DOHH2 (cell line): Measurements from ENCODE around the gene RPAP3.

Source experiments
- H3F3A ChIP-seq: fragments of 200-600 bp; sonication (generic), shearing (Covaris generic); 2 replicates; pipeline ENCODE4 v1.6.0; 2016; ENCODE audit warnings: antibody characterized with exemption, mild to moderate bottlenecking; ENCODE audit not compliant: control insufficient read depth, insufficient read depth
- H3K27ac ChIP-seq: fragments of 200-600 bp; sonication (generic); 2 replicates; pipeline ENCODE4 v1.5.1; 2014; ENCODE audit warnings: low read depth, mild to moderate bottlenecking, low read length, moderate library complexity
- H3K27me3 ChIP-seq: fragments of 200-600 bp; sonication (generic); 2 replicates; pipeline ENCODE4 v1.6.1; 2014; ENCODE audit warnings: mild to moderate bottlenecking, low read length, mixed read lengths; ENCODE audit not compliant: control insufficient read depth
- H3K36me3 ChIP-seq: fragments of 200-600 bp; sonication (generic); 2 replicates; pipeline ENCODE4 v1.6.1; 2014; ENCODE audit warnings: mild to moderate bottlenecking, low read length, moderate library complexity, mixed read lengths; ENCODE audit not compliant: control insufficient read depth
- H3K4me1 ChIP-seq: fragments of 200-600 bp; sonication (generic); 2 replicates; pipeline ENCODE4 v1.6.1; 2014; ENCODE audit warnings: mild to moderate bottlenecking, low read length, mixed read lengths; ENCODE audit not compliant: control insufficient read depth
- H3K4me2 ChIP-seq: fragments of 200-600 bp; sonication (generic); 2 replicates; pipeline ENCODE4 v1.6.0; 2014; ENCODE audit warnings: mild to moderate bottlenecking, low read length, moderate library complexity
- H3K4me3 ChIP-seq: fragments of 200-600 bp; sonication (generic); 2 replicates; pipeline ENCODE4 v1.5.1; 2014; ENCODE audit warnings: mild to moderate bottlenecking, low read length, mixed read lengths
- H3K79me2 ChIP-seq: fragments of 200-600 bp; sonication (generic); 2 replicates; pipeline ENCODE4 v1.6.1; 2014; ENCODE audit warnings: mild to moderate bottlenecking, low read length, mixed read lengths; ENCODE audit not compliant: control insufficient read depth
- H3K9me2 ChIP-seq: fragments of 200-600 bp; sonication (generic); replicated peaks from 2 replicates; pipeline ENCODE4 v1.6.1; 2014; ENCODE audit warnings: mild to moderate bottlenecking, low read length, mixed read lengths; ENCODE audit not compliant: control insufficient read depth
- H3K9me3 ChIP-seq: fragments of 200-600 bp; sonication (generic); 2 replicates; pipeline ENCODE4 v1.6.1; 2014; ENCODE audit warnings: antibody characterized with exemption, low read length, mixed read lengths; ENCODE audit not compliant: control insufficient read depth, insufficient read depth
- H4K20me1 ChIP-seq: fragments of 200-600 bp; sonication (generic); 2 replicates; pipeline ENCODE4 v1.6.0; 2014; ENCODE audit warnings: low read depth, mild to moderate bottlenecking, antibody characterized with exemption, low read length, moderate library complexity; ENCODE audit not compliant: control insufficient read depth, insufficient read depth
- EZH2phosphoT487 ChIP-seq: fragments of 200-600 bp; sonication (generic); IDR thresholded peaks from 2 replicates; pipeline ENCODE4 v1.6.1; 2017; ENCODE audit warnings: borderline replicate concordance, mild to moderate bottlenecking, antibody characterized with exemption, low read length, moderate library complexity, mixed read lengths
- TF ChIP-seq, protein P1 (sequence below): fragments of 200-600 bp; sonication (generic); IDR thresholded peaks from one replicate; pipeline ENCODE4 v1.5.1; 2014; ENCODE audit warnings: antibody characterized with exemption, mild to moderate bottlenecking, low read depth, low read length; ENCODE audit not compliant: poor library complexity, severe bottlenecking

Gene RPAP3

DNA sequence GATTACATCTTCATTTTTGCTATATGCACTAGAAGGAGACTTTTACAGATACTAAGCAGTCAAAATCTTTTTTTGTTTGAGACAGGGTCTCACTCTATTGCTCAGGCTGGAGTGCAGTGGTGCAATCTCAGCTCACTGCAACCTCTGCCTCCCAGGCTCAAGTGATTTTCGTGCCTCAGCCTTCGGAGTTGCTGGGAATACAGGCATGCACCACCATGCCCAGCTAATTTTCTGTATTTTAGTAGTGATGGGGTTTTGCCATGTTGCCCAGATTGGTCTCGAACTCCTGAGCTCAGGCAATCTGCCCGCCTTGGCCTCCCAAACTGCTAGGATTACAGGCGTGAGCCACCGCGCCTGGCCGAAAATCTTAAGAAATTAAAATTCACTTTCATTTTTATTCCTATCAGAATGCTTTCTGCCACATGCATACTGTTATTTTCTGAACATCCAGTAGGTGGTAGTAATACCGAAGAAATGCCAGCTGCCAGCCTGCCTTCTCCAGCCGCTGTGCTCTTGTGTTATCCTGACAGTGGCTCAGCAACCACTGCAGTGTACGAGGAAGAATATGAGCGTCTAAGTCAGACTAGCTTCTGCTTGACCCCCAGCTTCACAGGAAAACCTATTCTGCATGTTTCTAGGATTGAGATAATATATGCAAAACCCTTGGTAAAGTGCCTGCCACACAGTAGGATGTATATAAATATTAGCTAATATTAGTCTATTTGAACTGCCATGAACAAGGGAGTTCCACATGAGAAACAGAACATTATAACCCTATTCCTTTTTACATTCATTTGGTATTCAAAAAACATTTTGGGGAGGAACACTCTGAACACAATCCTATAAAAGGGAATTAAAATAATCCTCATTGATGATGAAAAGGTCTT, 54.2 kb downstream of the RPAP3 start:
- no peak overlapping the region for H3K27ac ChIP-seq
- no peaks in the 10 kb centered on the region for H3K27me3 ChIP-seq
- H3K4me1 ChIP-seq, result peaks cover 23% of the 10 kb centered on the region
- H4K20me1 ChIP-seq, result no peaks in the 10 kb centered on the region
- H3K4me3 ChIP-seq, result no peak overlapping the region
- no peaks in the 10 kb centered on the region for H3F3A ChIP-seq
- TF ChIP-seq EZH2phosphoT487, result no peak
- TF ChIP-seq, protein P1, sequence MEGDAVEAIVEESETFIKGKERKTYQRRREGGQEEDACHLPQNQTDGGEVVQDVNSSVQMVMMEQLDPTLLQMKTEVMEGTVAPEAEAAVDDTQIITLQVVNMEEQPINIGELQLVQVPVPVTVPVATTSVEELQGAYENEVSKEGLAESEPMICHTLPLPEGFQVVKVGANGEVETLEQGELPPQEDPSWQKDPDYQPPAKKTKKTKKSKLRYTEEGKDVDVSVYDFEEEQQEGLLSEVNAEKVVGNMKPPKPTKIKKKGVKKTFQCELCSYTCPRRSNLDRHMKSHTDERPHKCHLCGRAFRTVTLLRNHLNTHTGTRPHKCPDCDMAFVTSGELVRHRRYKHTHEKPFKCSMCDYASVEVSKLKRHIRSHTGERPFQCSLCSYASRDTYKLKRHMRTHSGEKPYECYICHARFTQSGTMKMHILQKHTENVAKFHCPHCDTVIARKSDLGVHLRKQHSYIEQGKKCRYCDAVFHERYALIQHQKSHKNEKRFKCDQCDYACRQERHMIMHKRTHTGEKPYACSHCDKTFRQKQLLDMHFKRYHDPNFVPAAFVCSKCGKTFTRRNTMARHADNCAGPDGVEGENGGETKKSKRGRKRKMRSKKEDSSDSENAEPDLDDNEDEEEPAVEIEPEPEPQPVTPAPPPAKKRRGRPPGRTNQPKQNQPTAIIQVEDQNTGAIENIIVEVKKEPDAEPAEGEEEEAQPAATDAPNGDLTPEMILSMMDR, result peak; percentile 54
- H3K36me3 ChIP-seq, result peaks cover 3% of the 10 kb centered on the region; the same call in 1 of the 2 replicates
- H3K9me3 ChIP-seq, result no peaks in the 10 kb centered on the region
- no peak overlapping the region; the same call in 1 of the 2 replicates for H3K4me2 ChIP-seq
- H3K79me2 ChIP-seq, result no peaks in the 10 kb centered on the region
- no peaks in the 10 kb centered on the region; the same call in 1 of the 2 replicates for H3K9me2 ChIP-seq

DNA sequence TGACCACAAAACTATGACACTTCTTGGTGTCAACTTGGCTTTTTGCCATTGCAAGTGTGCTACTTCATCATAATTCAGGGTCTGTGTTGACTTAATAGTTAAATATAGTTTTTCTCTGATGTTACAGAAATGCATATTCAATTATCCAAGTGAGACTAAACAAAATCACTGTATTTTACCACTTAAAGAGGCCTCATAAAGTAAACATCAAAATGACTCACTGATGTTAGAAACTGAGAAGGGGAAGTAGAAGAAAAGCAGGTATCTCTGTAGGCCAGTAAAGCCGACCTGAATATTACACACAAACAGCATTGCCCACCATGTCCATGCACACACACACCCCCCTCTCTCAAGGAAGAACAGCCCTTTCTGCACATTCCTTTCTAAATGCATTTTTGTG, 55.4 kb downstream of the RPAP3 start:
- Histone ChIP-seq H3K4me1 (peaks cover 23% of the 10 kb centered on the region), H3K4me2 (no peak overlapping the region), H3K4me3 (no peak overlapping the region), H4K20me1 (no peaks in the 10 kb centered on the region), H3K27me3 (no peaks in the 10 kb centered on the region), H3F3A (no peaks in the 10 kb centered on the region), H3K9me2 (no peaks in the 10 kb centered on the region; the same call in 1 of the 2 replicates), H3K36me3 (0 out of 2 replicates have a peak, but pooled peaks cover 1% of the 10 kb centered on the region), H3K27ac (no peak overlapping the region), H3K79me2 (no peaks in the 10 kb centered on the region), H3K9me3 (no peaks in the 10 kb centered on the region)
- TF ChIP-seq EZH2phosphoT487, result no peak
- TF ChIP-seq, protein P1, result no peak

DNA sequence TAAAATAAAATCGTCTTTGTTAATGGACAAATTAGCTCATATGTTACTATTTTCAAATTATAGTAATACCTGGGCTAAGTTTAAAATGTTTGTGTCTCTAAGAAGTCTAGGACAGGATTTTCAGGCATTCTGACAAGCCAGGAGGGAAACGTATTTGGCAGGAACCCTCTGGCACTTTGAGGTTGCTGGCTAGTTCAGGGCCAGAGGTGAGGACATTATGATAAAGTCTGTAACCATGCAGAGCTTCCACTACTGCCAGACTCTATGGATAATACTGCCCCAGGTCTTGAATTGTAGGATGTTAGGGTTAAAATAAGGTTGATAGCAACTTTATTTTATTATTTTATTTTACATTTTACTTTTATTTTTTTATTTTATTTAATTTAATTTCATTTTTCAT, 56.4 kb downstream of the RPAP3 start:
- TF ChIP-seq, protein P1, result no peak
- no peak for TF ChIP-seq EZH2phosphoT487
- H4K20me1 ChIP-seq, result no peaks in the 10 kb centered on the region

More for the DNA sequence above, 56.4 kb downstream of the RPAP3 start:
- H3K9me2 ChIP-seq, result no peaks in the 10 kb centered on the region; the same call in 1 of the 2 replicates
- H3K27ac ChIP-seq, result no peak overlapping the region
- no peaks in the 10 kb centered on the region for H3F3A ChIP-seq
- H3K79me2 ChIP-seq, result no peaks in the 10 kb centered on the region
- no peak overlapping the region for H3K4me3 ChIP-seq
- peaks cover 23% of the 10 kb centered on the region for H3K4me1 ChIP-seq
- H3K27me3 ChIP-seq, result no peaks in the 10 kb centered on the region
- H3K9me3 ChIP-seq, result peaks cover 3% of the 10 kb centered on the region; the same call in 1 of the 2 replicates
- 0 out of 2 replicates have a peak, but pooled peaks cover 2% of the 10 kb centered on the region for H3K36me3 ChIP-seq
- no peak overlapping the region for H3K4me2 ChIP-seq
